Naive thymus-derived CD4-positive, alpha-beta T cell (primary cell): Measurements from ENCODE around the gene XK. TPM values are rescaled to one million over a fixed set of nuclear protein-coding genes. Genes with fewer than 3 reads are reported as not detected.

Experiments
- ATAC-seq: fragments of 150-1000 bp; cut with Tn5 transposase; 2 replicates; pipeline ENCODE4 v1.10.0; 2021; ENCODE audit warnings: mild to moderate bottlenecking, moderate library complexity
- CTCF ChIA-PET: fragments of 350-600 bp; sonication (Branson Sonifier 250); formaldehyde crosslinking; loops from one replicate; lab custom pipeline; 2021; ENCODE audit warnings: antibody characterized with exemption; lab: Charles Lee
- POLR2A ChIA-PET: fragments of 350-600 bp; sonication (Branson Sonifier 250); formaldehyde crosslinking; loops from one replicate; lab custom pipeline; 2021; ENCODE audit warnings: antibody characterized with exemption, inconsistent platforms; lab: Charles Lee
- DNase-seq, 9 donors: peaks; one replicate each; pipeline versions ENCODE4 v3.0.0 to v3.0.0-alpha.2; 2020 to 2022; ENCODE audit warnings: mixed read lengths in 1 of 9
- H3K27ac ChIP-seq: one replicate; pipeline ENCODE4 v1.7.0; 2013; ENCODE audit warnings: mild to moderate bottlenecking, low read depth, low read length, moderate library complexity
- H3K27me3 ChIP-seq, 2 donors: one replicate each; pipeline ENCODE4 v1.7.0; 2013; ENCODE audit warnings: low read length in 2 of 2, mild to moderate bottlenecking in 2 of 2, moderate library complexity in 2 of 2; ENCODE audit not compliant: control insufficient read depth in 2 of 2, insufficient read depth in 2 of 2
- H3K36me3 ChIP-seq, 3 experiments: 1 replicate in 2 of 3; 2 replicates in 1 of 3; pipeline ENCODE4 v1.7.0; 2013; ENCODE audit warnings: low read length in 3 of 3, mild to moderate bottlenecking in 3 of 3, moderate library complexity in 1 of 3; ENCODE audit not compliant: insufficient read depth in 3 of 3, control insufficient read depth in 2 of 3
- H3K4me1 ChIP-seq, 2 donors: one replicate each; pipeline ENCODE4 v1.7.0; 2013; ENCODE audit warnings: low read length in 2 of 2, mild to moderate bottlenecking in 2 of 2, moderate library complexity in 1 of 2; ENCODE audit not compliant: control insufficient read depth in 2 of 2, insufficient read depth in 2 of 2
- H3K4me3 ChIP-seq: 2 replicates; pipeline ENCODE4 v1.7.0; 2013; ENCODE audit warnings: mild to moderate bottlenecking, low read length
- H3K9me3 ChIP-seq, 3 experiments: 1 replicate in 2 of 3; 2 replicates in 1 of 3; pipeline ENCODE4 v1.7.0; 2013; ENCODE audit warnings: low read length in 3 of 3; ENCODE audit not compliant: control insufficient read depth in 2 of 3
- H3K27ac Mint-ChIP-seq, 9 donors: one replicate each; pipeline ENCODE4 v1.8.0; 2020 to 2022; ENCODE audit warnings: mixed read lengths in 9 of 9, mild to moderate bottlenecking in 8 of 9, moderate library complexity in 5 of 9, inconsistent platforms in 2 of 9
- H3K27me3 Mint-ChIP-seq, 5 donors: one replicate each; pipeline ENCODE4 v1.8.0; 2021 to 2022; ENCODE audit warnings: mixed read lengths in 5 of 5, mild to moderate bottlenecking in 1 of 5
- H3K36me3 Mint-ChIP-seq, 5 donors: one replicate each; pipeline ENCODE4 v1.8.0; 2020 to 2022; ENCODE audit warnings: mixed read lengths in 5 of 5, mild to moderate bottlenecking in 3 of 5, inconsistent platforms in 1 of 5
- H3K4me1 Mint-ChIP-seq, 7 donors: one replicate each; pipeline ENCODE4 v1.8.0; 2020 to 2022; ENCODE audit warnings: mixed read lengths in 7 of 7, mild to moderate bottlenecking in 3 of 7, inconsistent platforms in 1 of 7
- H3K4me3 Mint-ChIP-seq, 10 donors: one replicate each; pipeline ENCODE4 v1.8.0; 2020 to 2022; ENCODE audit warnings: mild to moderate bottlenecking in 10 of 10, mixed read lengths in 10 of 10, moderate library complexity in 6 of 10, inconsistent platforms in 2 of 10
- H3K9me3 Mint-ChIP-seq, 11 donors: one replicate each; pipeline ENCODE4 v1.8.0; 2020 to 2022; ENCODE audit warnings: mixed read lengths in 11 of 11, mild to moderate bottlenecking in 4 of 11, inconsistent platforms in 1 of 11, moderate library complexity in 1 of 11
- intact Hi-C, 2 donors: fragments of 100-400 bp; cut with micrococcal nuclease; formaldehyde crosslinking; loops; one replicate each; pipeline ENCODE4 v1.15.1; 2023
- polyA plus RNA-seq, 2 donors: library from polyadenylated mRNA; unstranded; fragments of 300-500 nt; fragmentation: Illumina TruSeq; gene quantifications; one replicate each; pipeline ENCODE4 v1.2.3, GENCODE V29; 2021
- total RNA-seq, 6 experiments: library from RNA in 5 of 6; stranded (reverse) in 5 of 6; gene quantifications; 1 replicate in 5 of 6; 2 replicates in 1 of 6; pipeline ENCODE4 v1.2.3 and lab custom pipeline; 2021 to 2026

Gene XK
- total and polyA plus RNA-seq, 7 experiments from 2014 or later = 0.07 to 0.19 (median 0.17) TPM; not detected in 4

- Histone ChIP-seq H3K27ac (no peak overlapping the region), H3K36me3 (no peaks in the 10 kb centered on the region), H3K4me1 (no peaks in the 10 kb centered on the region), H3K9me3 (no peaks in the 10 kb centered on the region), H3K27me3 (no peaks in the 10 kb centered on the region), H3K4me3 (no peak overlapping the region)
- ChIA-PET CTCF (no interaction called here), POLR2A (no interaction called here)
- Mint-ChIP-seq H3K36me3 (no peaks in the 10 kb centered on the region), H3K27me3 (no peaks in the 10 kb centered on the region), H3K4me3 (no peak overlapping the region), H3K4me1 (no peaks in the 10 kb centered on the region), H3K9me3 (peaks cover 0 to 14% (median 3%) of the 10 kb centered on the region in 11 donors), H3K27ac (no peak overlapping the region)
- ATAC-seq (no peak), DNase-seq (no peak)
- intact Hi-C loops = no loop called here
Measured at GRCh38 chrX:37716602-37717001, 31.0 kb downstream of the XK start.

GRCh38 chrX:37717708-37718107, 32.1 kb downstream of the XK start:
- H3K9me3 Mint-ChIP-seq = peaks cover 0 to 14% (median 3%) of the 10 kb centered on the region in 11 donors
- no peak overlapping the region for H3K4me3 Mint-ChIP-seq
- Histone ChIP-seq H3K27ac (no peak overlapping the region), H3K27me3 (no peaks in the 10 kb centered on the region), H3K4me1 (no peaks in the 10 kb centered on the region), H3K4me3 (no peak overlapping the region), H3K36me3 (no peaks in the 10 kb centered on the region), H3K9me3 (no peaks in the 10 kb centered on the region)
- no peak for ATAC-seq
- no peak for DNase-seq
- no peak overlapping the region for H3K27ac Mint-ChIP-seq
- H3K27me3 Mint-ChIP-seq = peaks cover 0 to 8% (median 7%) of the 10 kb centered on the region in 5 donors
- intact Hi-C loops = no loop called here
- no peaks in the 10 kb centered on the region for H3K4me1 Mint-ChIP-seq
- POLR2A ChIA-PET = no interaction called here
- CTCF ChIA-PET = no interaction called here
- no peaks in the 10 kb centered on the region for H3K36me3 Mint-ChIP-seq

GRCh38 chrX:37722595-37722994, 37.0 kb downstream of the XK start:
- no peak overlapping the region for H3K27ac Mint-ChIP-seq
- H3K9me3 ChIP-seq = no peaks in the 10 kb centered on the region
- no peaks in the 10 kb centered on the region for H3K36me3 ChIP-seq
- intact Hi-C loops = no loop called here
- no peak overlapping the region for H3K4me3 Mint-ChIP-seq
- no peak overlapping the region for H3K27ac ChIP-seq
- H3K4me3 ChIP-seq = no peak overlapping the region
- POLR2A ChIA-PET = no interaction called here
- no peaks in the 10 kb centered on the region for H3K27me3 ChIP-seq
- no peak for DNase-seq
- H3K27me3 Mint-ChIP-seq = peaks cover 3 to 22% (median 8%) of the 10 kb centered on the region in 5 donors
- no peak for ATAC-seq
- no peaks in the 10 kb centered on the region for H3K4me1 Mint-ChIP-seq
- CTCF ChIA-PET = no interaction called here
- H3K36me3 Mint-ChIP-seq = peaks cover 0 to 5% (median 0%) of the 10 kb centered on the region in 5 donors
- H3K4me1 ChIP-seq = no peaks in the 10 kb centered on the region
- peaks cover 0 to 14% (median 3%) of the 10 kb centered on the region in 11 donors for H3K9me3 Mint-ChIP-seq

GRCh38 chrX:37726346-37726745, 40.8 kb downstream of the XK start:
- Mint-ChIP-seq H3K9me3 (peaks cover 0 to 5% (median 0%) of the 10 kb centered on the region in 11 donors), H3K36me3 (peaks cover 0 to 5% (median 0%) of the 10 kb centered on the region in 5 donors), H3K27ac (no peak overlapping the region), H3K4me1 (no peaks in the 10 kb centered on the region), H3K4me3 (no peak overlapping the region), H3K27me3 (peaks cover 3 to 22% (median 8%) of the 10 kb centered on the region in 5 donors)
- H3K4me1 ChIP-seq = no peaks in the 10 kb centered on the region
- CTCF ChIA-PET = no interaction called here
- no peak overlapping the region for H3K4me3 ChIP-seq
- H3K27ac ChIP-seq = no peak overlapping the region
- POLR2A ChIA-PET = no interaction called here
- H3K9me3 ChIP-seq = no peaks in the 10 kb centered on the region
- DNase-seq = no peak
- H3K36me3 ChIP-seq = no peaks in the 10 kb centered on the region
- intact Hi-C loops = no loop called here
- ATAC-seq = no peak
- no peaks in the 10 kb centered on the region for H3K27me3 ChIP-seq

- H3K4me3 Mint-ChIP-seq = peak overlapping the region in 1 of 10 donors; percentile 9
- peaks cover 8 to 21% (median 11%) of the 10 kb centered on the region in 7 donors for H3K4me1 Mint-ChIP-seq
- peak overlapping the region in 2 of 9 donors; percentile 49 to 63 for H3K27ac Mint-ChIP-seq
Measured at GRCh38 chrX:37745354-37745753, 59.8 kb downstream of the XK start.

GRCh38 chrX:37745835-37746217, 60.2 kb downstream of the XK start:
- Histone ChIP-seq H3K36me3 (no peaks in the 10 kb centered on the region), H3K27ac (no peak overlapping the region), H3K4me3 (no peak overlapping the region), H3K4me1 (peaks cover 6 to 7% of the 10 kb centered on the region in 2 donors), H3K9me3 (no peaks in the 10 kb centered on the region), H3K27me3 (no peaks in the 10 kb centered on the region)
- Mint-ChIP-seq H3K4me3 (peak overlapping the region in 1 of 10 donors; percentile 44), H3K9me3 (peaks cover 0 to 1% (median 0%) of the 10 kb centered on the region in 11 donors), H3K4me1 (peaks cover 8 to 21% (median 11%) of the 10 kb centered on the region in 7 donors), H3K27ac (peak overlapping the region in 2 of 9 donors; percentile 50 to 63), H3K36me3 (peaks cover 0 to 1% (median 0%) of the 10 kb centered on the region in 5 donors), H3K27me3 (peaks cover 0 to 13% (median 0%) of the 10 kb centered on the region in 5 donors)
- peak; percentile 52 for ATAC-seq
- DNase-seq = no peak
- ChIA-PET POLR2A (interaction anchor here (0.9 to 1.3 kb wide), 2 partner anchors 79 to 106 kb away, joined by 3 to 8 read pairs; no protein-coding TSS in a partner anchor), CTCF (interaction anchor here (0.5 to 6.9 kb wide), 10 partner anchors 12 to 1456 kb away, joined by 3 to 125 read pairs (median 4); no protein-coding TSS in a partner anchor)
- intact Hi-C loops = loop anchor here (1.0 to 5.0 kb wide), 5 partner anchors 9 to 581 kb away; partner anchors contain the start of genes DYNLT3 (in 1 of the 2) and RPGR (in 1 of the 2)

More at GRCh38 chrX:37745354-37745753, 59.8 kb downstream of the XK start:
- DNase-seq (peak; percentile 48 to 76 (median 64)), ATAC-seq (peak; percentile 89)
- peaks cover 0 to 1% (median 0%) of the 10 kb centered on the region in 5 donors for H3K36me3 Mint-ChIP-seq
- Histone ChIP-seq H3K4me3 (no peak overlapping the region), H3K4me1 (peaks cover 6 to 7% of the 10 kb centered on the region in 2 donors), H3K36me3 (no peaks in the 10 kb centered on the region), H3K27ac (no peak overlapping the region), H3K27me3 (no peaks in the 10 kb centered on the region), H3K9me3 (no peaks in the 10 kb centered on the region)
- CTCF ChIA-PET = interaction anchor here (0.6 to 6.9 kb wide), 10 partner anchors 12 to 1457 kb away, joined by 3 to 125 read pairs (median 4); no protein-coding TSS in a partner anchor
- H3K27me3 Mint-ChIP-seq = peaks cover 0 to 18% (median 0%) of the 10 kb centered on the region in 5 donors
- peaks cover 0 to 1% (median 0%) of the 10 kb centered on the region in 11 donors for H3K9me3 Mint-ChIP-seq
- POLR2A ChIA-PET = interaction anchor here (0.9 to 1.3 kb wide), 2 partner anchors 80 to 107 kb away, joined by 3 to 8 read pairs; no protein-coding TSS in a partner anchor
- intact Hi-C loops = loop anchor here (1.0 to 5.0 kb wide), 5 partner anchors 10 to 582 kb away; partner anchors contain the start of genes DYNLT3 (in 1 of the 2) and RPGR (in 1 of the 2)
